Activated CD4-positive, alpha-beta T cell treated with anti-CD3 and anti-CD28 coated beads, Interleukin-2, Interleukin-4, amounts not matched to agents 100 ng/mL and 50 ng/mL, durations not matched to agents 16 hours and 8 hours (primary cell): Measurements from ENCODE around the gene ARHGAP15.

Experiments
- DNase-seq: peaks from one replicate; pipeline ENCODE4 v3.0.0-alpha.2; 2020; ENCODE audit warnings: low spot score

The ARHGAP15 gene

DNA sequence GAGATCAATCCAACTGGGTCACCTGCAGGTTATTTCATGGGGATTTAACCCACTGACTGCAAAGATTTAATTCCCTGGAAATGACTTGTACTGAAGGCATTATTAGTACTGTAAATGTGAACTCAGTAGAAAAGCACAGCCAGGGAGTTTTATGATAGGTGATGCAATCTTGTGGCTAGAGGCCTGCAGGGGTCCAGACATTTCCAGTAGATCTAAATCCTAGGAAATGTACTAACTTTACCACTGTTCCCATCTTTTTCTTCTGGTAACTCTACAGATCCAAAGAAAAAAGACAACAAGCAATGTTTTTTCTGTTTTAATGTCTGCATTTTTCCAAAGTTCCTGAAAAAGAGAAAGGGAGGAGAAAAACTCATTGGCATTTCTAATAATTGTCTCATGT is 500.1 kb downstream of the ARHGAP15 start:
- DNase-seq: no peak

DNA sequence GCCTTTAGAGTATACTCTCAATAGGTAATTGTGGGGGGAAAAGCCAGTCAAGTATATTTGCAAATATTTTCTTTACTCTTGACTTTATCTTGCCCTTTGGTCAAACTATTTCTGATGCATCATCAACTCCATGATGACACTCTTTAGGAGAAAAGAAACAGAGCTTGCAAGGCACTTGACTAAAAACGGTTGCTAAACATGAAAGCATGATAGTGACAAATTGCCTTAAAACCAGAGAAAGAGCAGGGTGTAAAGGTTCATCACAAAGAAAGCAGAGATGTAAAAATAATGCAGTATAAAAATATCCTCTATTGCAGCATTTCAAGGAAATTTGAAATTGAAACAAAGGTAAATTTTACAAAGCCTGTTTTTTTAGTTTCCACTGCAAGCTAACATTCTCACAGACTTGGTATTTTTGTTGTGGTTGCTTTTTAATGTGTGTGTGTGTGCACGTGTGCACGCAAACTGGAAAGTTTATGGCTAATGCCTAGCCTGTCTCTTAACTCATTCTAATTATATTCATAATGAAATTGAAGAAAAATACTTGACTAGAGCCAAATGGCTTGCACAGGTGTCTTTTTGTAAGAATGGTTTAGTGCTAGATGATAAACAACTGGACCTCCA is 503.6 kb downstream of the ARHGAP15 start:
- DNase-seq: no peak

DNA sequence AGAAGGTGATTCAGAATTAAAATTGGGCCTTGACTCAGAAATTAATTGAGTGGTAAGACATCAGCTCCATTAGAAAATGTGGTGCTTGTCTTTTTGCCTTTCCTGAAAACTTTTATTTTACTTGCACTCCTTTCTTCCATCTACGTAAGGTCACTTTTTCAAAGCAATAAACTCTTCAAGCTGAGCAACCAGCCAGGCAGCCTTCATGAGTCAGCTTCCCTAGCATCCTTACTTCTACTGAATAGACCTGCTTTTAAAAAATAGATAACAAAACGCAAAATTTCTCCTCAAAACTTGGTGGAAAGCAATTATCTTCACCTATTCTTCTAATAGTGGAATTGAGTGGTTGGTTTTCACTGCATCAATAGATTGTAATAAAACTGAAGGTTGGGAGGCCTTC is 504.2 kb downstream of the ARHGAP15 start:
- no peak for DNase-seq

DNA sequence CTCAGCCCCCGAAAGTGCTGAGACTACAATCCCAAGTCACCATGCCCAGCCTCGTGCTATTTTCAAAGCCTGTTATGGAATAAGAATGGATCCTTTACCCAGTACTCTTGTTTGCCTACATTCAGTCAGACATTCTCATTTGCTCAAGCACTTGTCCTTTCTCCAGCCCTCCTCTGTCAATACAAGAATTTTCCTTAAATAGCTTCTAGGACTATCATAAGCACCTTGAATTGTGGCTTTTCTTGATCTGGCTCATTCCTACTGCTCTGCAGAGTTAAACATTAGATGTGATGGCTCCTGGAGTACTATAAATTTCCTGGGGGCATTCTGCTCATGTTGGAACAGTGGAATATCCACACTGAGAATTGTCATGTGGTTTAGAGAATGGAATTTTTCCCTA is 506.1 kb downstream of the ARHGAP15 start:
- no peak for DNase-seq

DNA sequence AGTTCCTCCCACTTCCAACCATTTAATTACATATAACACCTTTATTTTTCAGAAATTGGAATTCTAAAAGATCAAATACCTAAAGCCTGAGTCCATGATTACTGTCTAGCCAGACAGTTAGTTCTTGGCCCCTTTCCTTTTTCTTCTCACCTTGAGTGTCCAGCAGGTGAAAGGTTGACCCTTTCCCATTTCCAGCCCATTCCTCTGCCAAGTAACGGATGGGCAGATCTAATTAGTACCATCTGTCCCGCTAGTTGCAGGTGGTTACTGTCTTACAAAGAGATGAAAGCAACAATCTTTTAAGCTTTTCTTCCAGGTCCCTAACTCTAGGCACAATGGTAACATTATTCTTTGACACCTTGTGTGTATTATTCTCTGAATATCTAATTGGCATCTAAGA is 506.7 kb downstream of the ARHGAP15 start:
- no peak for DNase-seq

DNA sequence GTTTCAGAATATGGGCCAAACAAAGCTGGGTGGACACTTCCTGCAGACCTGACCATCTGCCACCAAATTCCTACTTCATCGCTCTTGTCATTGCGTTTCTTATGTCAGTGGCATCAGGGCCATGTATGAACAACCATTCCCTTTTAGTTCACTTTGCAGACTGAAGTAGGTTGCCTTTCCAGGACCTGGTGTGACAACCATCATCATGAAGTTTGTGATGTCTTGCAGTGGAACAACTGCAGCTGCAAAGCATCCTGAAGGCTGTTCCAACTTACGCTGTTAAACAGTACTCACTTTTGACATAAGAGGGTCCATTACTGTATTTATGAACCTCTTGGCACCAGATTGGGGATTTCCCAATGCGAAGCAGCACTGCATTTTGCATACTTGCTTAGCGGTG is 511.6 kb downstream of the ARHGAP15 start:
- DNase-seq: no peak

DNA sequence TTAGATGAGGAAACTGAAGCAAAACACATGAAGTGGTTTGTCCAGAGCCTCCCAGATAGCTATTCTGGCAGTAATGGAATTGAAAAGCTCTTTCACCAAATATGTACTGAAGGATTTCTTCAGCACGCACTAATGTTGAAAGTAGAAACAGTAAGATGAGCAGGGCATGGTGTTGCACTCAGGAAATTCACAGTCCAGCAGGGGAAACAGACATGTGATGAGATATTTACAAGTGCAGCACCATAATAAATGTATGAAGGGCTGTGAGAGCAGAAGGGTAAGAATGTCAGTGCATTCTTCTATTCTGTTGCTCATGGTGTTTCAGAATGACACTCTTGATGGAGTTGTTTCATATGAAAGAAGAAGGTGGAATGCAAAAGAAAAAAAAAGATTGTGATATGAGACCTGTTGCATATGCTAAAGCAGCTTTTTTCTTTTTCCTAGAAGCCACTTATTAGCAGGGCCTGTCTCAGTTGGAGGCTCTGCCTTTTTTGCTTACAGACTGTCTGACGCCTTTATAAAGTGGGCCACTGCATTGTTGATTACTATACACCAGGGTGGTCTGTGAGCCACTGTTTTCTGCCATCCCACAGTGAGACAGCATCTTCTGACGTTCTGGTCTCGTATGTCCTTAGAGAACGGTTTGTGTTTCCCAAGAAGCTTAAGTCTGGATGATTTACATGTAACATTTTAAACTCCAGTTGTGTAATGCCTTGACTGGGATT is 516.9 kb downstream of the ARHGAP15 start:
- DNase-seq: peak; percentile 15

DNA sequence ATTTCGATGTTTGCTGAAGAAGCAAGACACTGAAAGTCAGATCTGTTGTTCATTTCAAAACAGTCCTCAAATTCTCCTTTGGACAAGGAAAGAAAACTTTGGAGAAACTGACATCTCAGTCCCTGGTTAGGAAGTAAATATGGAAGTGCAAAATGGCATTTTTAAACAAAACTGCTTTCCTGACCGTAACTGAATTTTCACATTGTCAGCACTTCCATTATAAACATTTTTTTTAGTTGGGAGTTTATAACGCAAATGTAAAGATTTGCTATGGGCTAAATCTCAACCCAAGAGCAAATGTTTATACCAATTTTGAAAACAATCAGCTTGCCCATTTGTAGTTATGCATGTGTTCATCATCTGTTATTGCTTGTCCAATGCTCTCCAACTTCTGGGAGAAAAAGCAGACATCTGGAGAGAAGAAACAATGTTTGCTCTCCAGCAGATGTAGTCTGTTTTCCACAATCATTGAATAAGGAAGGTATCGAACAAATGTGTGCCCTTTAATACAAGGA is 520.1 kb downstream of the ARHGAP15 start:
- no peak for DNase-seq

DNA sequence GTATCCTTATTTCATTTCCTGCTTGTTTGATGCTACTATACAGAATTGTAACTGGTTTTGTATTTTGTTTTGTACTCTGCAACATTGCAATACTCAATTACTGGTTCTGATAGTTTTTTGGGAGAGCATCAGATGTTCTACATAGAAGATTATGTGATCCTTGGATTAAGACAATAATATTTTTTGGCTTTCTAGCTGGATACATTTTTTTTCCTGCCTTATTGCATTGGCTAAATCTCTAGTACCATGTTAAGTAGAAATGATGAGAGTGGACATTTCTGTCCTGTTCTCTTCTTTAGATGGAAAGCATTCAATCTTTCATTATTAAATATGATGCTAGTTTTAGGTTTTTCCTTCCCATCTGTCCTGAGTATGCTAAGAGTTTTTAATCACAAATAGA is 523.5 kb downstream of the ARHGAP15 start:
- DNase-seq: no peak

DNA sequence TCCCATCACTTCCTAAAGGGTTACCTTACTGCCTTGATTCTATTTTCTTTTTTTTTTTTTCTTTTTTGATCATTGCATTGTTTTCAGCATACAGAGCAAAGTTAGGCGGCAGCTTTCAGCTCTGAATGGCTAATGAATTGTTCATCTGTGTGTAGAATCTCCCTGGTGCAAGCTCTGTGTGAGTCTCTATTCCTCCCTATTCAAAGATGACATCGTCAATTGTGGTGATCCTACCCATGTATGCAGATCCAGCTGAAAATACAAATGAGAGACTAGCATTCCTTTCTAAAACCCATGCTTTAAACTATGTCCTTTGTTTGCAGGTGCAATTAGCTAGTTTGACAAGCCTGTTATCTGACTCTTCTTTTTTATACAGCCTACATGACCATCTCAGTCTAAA is 539.0 kb downstream of the ARHGAP15 start:
- DNase-seq: no peak

DNA sequence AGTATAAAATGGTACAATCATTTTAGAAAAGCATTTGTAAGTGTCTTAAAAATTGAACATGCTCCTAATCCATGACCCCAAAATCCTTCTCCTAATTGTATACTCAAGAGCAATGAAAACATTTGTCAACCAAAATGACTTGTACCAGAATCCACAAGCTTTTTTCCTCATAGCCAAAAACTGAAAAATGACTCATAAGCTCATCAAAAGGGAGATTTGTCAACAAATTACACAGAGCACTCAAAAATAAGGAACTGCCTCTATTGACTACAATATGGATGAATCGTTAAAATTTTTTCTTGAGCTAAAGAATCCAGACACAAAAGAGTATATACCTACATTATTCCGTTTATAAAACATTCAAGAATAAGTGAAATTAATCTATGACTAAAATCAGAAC is 544.8 kb downstream of the ARHGAP15 start:
- no peak for DNase-seq

DNA sequence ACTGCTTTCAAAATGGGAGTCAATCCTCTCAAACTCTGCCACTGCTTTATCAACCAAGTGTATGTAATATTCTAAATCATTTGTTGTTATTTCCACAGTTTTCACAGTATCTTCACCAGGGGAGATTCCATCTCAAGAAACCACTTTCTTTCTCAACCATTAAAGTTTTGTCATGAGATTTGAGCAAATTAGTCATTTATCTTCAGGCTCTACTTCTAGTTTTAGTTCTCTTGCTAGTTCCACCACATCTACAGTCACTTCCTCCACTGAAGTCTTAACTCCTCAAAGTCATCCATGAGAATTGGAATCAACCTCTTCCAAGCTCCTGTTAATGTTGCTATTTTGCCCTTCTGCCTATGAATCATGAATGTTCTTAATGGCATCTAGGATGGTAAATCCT is 545.8 kb downstream of the ARHGAP15 start:
- no peak for DNase-seq

DNA sequence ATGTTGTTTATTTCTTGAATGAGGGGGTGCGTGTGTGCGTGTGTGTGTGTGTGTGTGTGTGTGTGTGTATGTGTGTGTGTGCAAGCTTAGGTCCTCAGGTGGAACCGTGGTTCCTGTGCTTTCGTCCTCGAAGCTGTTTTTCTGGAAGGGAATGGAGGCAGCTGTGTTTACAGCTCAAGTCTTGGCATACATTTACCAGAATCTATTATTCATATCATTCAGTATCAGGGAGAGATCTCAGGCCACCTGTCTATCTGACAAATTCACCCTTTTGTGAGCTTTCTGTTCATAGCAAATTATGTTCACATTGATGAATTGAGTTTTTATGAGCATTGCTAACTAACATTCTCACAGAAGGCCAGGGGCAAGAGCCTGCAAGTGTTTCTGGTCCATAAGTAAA is 550.4 kb downstream of the ARHGAP15 start:
- DNase-seq: no peak

DNA sequence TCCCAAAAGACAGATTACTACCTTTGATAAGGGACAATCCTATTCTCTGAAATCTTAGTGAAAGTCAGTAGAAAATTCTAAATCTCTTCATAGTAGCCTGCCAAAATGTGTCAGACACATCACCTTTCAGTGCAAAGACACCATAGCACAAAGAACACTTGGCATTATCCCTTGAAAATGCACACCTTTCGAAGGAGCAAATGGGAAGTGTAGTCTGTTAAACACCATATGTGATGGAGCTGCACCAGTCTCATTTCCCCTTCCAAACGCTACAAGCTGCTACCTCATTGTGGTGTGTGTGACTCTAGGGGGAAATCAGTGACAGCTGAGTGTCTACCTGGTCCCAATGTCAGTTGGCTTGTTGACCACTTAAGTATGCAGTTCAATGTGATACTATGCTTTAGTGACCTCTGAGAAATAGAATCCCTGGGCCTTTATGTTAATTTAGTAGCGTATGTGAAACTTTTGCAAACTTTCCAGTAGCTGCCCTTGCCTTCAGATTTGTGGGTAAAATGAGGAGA is 551.7 kb downstream of the ARHGAP15 start:
- DNase-seq: no peak

DNA sequence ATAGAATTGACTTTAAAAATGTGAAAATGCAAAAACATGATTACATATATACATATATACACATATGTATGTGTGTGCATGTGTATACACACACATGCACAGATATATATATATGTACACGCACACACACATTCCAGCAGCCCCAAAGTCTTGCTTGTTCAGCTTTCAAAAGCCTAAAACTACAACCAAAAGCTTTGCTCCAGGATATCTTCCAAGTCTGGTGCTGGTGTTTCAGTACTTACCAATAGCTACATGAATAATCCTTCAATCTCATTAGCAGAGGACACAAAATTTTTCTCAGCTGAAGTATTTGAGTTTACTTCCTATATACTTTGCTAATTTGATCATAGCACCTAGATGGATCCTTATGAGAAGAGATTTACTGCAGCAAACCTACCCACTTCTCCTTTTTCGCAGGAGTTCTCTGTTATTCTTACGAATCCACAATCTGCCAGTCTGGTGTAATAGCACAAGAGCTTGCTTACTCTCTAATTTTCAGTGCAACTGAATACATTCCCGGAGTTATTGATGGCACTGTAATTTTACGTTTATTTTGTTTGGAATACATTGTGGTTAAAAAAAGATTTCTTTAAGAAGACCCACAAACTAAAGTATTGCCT is 553.3 kb downstream of the ARHGAP15 start:
- DNase-seq: no peak

DNA sequence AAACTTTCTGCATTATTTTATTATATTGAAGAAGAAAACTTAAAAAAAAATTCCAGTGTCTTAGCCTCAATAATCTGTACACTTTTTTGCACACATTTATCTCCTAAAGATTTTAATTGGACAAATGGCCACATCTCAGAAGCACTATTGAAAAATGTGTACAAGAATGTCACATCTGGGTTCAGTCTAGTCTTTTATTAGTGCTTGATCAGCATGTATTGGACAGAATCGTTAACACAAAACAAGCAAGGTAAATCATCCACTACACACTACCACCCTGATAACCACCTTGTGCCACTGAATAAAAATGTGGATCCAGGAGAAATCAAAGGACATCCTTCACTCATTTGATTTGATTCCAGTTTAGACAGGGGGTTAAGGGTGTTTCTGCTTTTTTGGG is 554.8 kb downstream of the ARHGAP15 start:
- no peak for DNase-seq

DNA sequence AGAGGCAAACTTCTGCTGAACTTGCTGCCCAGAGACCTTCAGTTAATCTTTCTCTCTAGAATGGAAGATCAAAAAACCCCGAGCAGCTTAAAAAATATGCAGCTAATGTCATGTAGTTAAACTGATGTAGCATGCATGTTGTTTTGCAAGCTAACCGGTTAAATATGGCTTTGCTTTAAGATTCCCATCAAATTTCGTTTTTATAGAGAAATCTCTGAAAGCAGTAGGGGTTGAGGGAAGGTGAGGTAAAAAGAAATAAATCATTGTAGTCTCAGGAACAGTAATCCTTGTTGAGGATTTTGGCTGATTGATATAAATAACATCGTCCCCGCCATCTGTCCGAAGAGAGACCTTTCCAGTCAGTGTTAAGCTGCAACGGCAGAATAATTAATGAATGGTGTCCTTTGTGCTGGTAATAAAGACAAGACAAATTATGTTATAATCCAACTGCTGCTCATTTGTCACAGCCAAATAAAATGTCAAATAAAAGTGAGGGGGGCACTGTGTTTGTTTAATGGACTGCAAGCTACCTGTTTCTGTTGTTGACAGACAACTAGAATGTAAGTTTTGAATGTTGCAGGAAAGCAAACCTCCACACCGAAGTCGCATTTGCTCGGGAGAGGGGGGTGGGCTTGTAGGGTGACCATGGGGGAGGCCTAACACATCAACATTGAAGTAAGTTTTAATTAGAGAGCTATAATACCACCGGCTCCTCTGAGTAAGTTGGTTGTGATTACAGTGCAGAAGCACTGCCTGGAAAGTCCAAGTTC is 555.5 kb downstream of the ARHGAP15 start:
- no peak for DNase-seq

DNA sequence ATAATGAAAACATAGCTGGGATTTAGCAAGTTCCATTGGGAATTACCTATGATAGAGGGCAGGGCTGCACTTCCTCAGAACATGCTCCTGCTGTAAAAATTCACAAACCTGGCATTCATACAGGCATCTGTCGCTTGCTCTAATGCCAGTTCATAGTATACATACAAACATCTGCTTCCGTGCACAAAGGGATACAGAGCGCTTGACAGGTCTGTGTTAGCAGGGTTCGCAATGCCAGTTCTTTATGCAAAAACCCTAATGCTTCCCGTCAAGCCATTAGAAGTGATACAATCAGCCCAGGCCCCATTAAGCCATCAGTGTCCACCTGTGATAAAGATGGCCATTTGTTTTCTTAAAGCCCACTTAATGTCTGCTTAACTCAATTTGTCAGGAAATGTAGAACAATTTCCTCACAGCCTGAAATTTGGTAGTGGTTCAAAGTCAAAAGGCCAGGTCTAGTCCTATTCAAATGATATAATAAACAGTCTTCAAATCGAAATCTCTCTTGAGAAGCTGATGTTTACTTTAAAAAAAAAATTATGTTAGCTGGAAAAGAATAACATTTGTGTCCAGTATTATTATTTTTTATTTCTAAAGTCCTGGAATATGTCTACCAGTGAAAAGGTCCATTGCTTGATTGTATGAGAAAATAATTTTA is 556.3 kb downstream of the ARHGAP15 start:
- DNase-seq: no peak

DNA sequence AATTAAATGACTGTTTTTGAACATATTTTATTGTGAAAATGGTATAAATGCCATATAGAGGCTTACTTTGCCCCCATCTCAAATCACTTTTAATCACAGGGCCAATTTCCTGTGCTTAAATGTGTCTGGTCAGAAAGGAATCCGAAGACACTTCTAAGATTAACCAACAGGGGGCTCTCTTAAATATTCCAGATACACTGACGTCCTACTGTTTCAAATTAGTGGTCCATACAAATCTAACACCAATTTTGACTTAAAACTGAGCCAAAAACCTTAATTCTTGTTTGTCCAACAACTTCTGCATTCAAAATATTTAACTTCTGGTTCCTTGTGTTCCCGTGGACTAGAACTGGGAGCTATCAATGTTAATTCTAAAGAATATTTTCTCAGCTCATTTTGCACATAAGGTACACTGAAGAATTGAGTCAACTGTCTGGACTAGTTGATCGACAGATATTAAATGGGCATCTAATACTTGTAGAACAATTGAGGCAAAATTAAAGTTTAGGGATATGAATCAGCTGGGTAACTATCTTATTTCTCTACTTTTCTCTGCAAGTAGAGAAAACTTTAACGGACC is 557.5 kb downstream of the ARHGAP15 start:
- DNase-seq: peak; percentile 36

DNA sequence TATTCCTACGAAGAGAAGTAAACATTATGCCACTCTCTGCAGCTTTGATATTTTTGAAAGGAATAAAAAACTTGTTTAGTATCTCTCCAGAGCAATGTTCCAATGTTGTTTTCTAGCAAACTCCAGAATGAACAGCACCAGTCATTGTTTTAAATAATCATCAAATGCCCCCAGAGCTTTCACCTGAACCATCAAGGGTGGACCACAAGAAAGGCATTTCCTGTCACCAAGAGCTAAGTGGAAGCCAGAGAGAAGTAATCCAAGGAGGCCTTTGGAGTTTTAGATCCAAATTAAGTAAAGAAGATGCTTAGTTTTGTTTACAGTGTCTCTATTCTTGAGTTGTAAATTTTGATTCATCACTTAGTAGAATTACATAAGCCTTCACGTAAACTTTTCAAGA is 559.0 kb downstream of the ARHGAP15 start:
- no peak for DNase-seq

DNA sequence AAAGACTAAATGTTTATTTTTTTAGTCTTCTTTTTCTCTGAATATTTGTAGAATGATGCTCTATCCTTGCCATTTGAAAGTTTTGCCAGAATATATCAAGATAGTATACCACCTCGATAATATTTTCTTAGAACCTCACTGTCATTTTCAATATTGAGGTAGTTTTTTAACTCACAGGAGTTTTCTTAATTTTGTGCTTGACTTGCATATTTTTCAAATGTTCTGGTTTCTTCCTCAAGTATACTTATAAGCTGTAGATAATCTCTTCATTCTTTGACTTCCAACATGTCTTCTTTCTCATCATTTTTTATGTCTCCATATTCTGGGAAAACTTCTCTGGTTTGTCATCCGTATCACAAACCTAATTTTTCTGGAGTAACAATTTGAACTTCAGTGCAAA is 559.6 kb downstream of the ARHGAP15 start:
- DNase-seq: no peak

DNA sequence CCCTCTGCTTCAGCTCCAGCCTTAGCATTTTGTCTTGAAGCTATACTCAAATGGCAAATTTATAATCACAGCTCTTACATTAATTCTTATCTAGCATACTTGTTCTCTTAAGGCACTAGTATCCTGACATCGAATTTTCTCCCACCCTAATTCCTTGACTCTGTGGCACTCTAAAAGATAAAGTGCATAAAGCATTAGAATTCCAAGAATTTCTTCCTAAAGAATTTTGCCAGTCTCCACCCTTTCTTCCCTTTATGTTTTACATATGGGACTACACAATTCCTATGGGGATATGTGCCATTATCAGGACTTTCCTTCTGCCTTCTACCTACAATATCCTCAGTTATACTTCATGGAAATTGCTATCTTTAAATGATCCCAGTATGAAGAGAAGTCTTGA is 560.3 kb downstream of the ARHGAP15 start:
- DNase-seq: no peak
